CD14-positive monocyte (primary cell): ENCODE results near the gene RBM12. TPM values are rescaled to one million over a fixed set of nuclear protein-coding genes. Genes with fewer than 3 reads are reported as not detected.

Experiments
- DNase-seq, 3 donors: peaks; one replicate each; pipeline ENCODE4 v3.0.0-alpha.2; 2011 to 2022
- H2AFZ ChIP-seq: 2 replicates; pipeline ENCODE4 v1.6.0; 2012; ENCODE audit warnings: mild to moderate bottlenecking, low read depth, low read length, inconsistent platforms; ENCODE audit not compliant: insufficient read depth, poor library complexity, severe bottlenecking
- H3K27ac ChIP-seq, 2 donors: 1 replicate in 1 of 2; 2 replicates in 1 of 2; pipeline ENCODE4 v1.5.1; 2012 to 2013; ENCODE audit warnings: low read length in 2 of 2, control low read depth in 1 of 2, inconsistent platforms in 1 of 2, low read depth in 1 of 2, mild to moderate bottlenecking in 1 of 2
- H3K27me3 ChIP-seq, 2 donors: one replicate each; pipeline versions ENCODE4 v1.6.0 to v1.6.1; 2011 to 2013; ENCODE audit warnings: low read length in 2 of 2; ENCODE audit not compliant: control insufficient read depth in 2 of 2, insufficient read depth in 2 of 2
- H3K36me3 ChIP-seq, 2 donors: replicated peaks in 1 of 2; 1 replicate in 1 of 2; 2 replicates in 1 of 2; pipeline versions ENCODE4 v1.5.1 to v1.6.1; 2012 to 2013; ENCODE audit warnings: low read length in 2 of 2, control low read depth in 1 of 2, inconsistent platforms in 1 of 2, mild to moderate bottlenecking in 1 of 2; ENCODE audit not compliant: insufficient read depth in 2 of 2, control insufficient read depth in 1 of 2
- H3K4me1 ChIP-seq, 2 donors: 1 replicate in 1 of 2; 2 replicates in 1 of 2; pipeline versions ENCODE4 v1.5.1 to v1.6.1; 2012 to 2013; ENCODE audit warnings: low read length in 2 of 2, control low read depth in 1 of 2, inconsistent platforms in 1 of 2, mild to moderate bottlenecking in 1 of 2, moderate library complexity in 1 of 2; ENCODE audit not compliant: insufficient read depth in 2 of 2, control insufficient read depth in 1 of 2
- H3K4me2 ChIP-seq: replicated peaks from 2 replicates; pipeline ENCODE3; 2012; ENCODE audit warnings: low read length, moderate library complexity, mild to moderate bottlenecking; ENCODE audit not compliant: poor library complexity, severe bottlenecking; ENCODE audit errors: extremely low read depth
- H3K4me3 ChIP-seq, 3 experiments: fragments of 200-600 bp in 1 of 3; sonication (generic) in 1 of 3; replicated peaks in 1 of 3; 1 replicate in 2 of 3; 2 replicates in 1 of 3; pipeline ENCODE4 v1.5.1; 2011 to 2013; ENCODE audit warnings: low read length in 3 of 3, mild to moderate bottlenecking in 3 of 3, control low read depth in 2 of 3, low read depth in 2 of 3, inconsistent platforms in 1 of 3, moderate library complexity in 1 of 3
- H3K79me2 ChIP-seq: 2 replicates; pipeline ENCODE4 v1.6.0; 2012; ENCODE audit warnings: mild to moderate bottlenecking, control low read depth, inconsistent platforms, low read length, moderate library complexity; ENCODE audit not compliant: insufficient read depth
- H3K9ac ChIP-seq: 2 replicates; pipeline ENCODE4 v1.6.0; 2017; ENCODE audit warnings: low read length, mild to moderate bottlenecking; ENCODE audit not compliant: insufficient read depth, poor library complexity, severe bottlenecking
- H3K9me3 ChIP-seq, 2 donors: replicated peaks in 1 of 2; 1 replicate in 1 of 2; 2 replicates in 1 of 2; pipeline versions ENCODE4 v1.5.1 to v1.6.1; 2012 to 2013; ENCODE audit warnings: low read length in 2 of 2, control low read depth in 1 of 2; ENCODE audit not compliant: control insufficient read depth in 1 of 2, insufficient read depth in 1 of 2
- H4K20me1 ChIP-seq: 2 replicates; pipeline ENCODE4 v1.6.0; 2012; ENCODE audit warnings: mild to moderate bottlenecking, low read length, control low read depth, moderate library complexity; ENCODE audit not compliant: insufficient read depth
- H3K27ac Mint-ChIP-seq, 7 donors: one replicate each; pipeline ENCODE4 v1.8.0; 2020; ENCODE audit warnings: mild to moderate bottlenecking in 7 of 7, mixed read lengths in 7 of 7, moderate library complexity in 6 of 7, inconsistent platforms in 2 of 7
- H3K27me3 Mint-ChIP-seq, 3 donors: one replicate each; pipeline ENCODE4 v1.8.0; 2021 to 2022; ENCODE audit warnings: low read depth in 3 of 3, mild to moderate bottlenecking in 3 of 3, mixed read lengths in 3 of 3, moderate library complexity in 3 of 3, inconsistent platforms in 1 of 3
- H3K36me3 Mint-ChIP-seq, 2 donors: one replicate each; pipeline ENCODE4 v1.8.0; 2020; ENCODE audit warnings: mixed read lengths in 2 of 2, inconsistent platforms in 1 of 2, mild to moderate bottlenecking in 1 of 2
- H3K4me1 Mint-ChIP-seq: one replicate; pipeline ENCODE4 v1.8.0; 2020; ENCODE audit warnings: mild to moderate bottlenecking, mixed read lengths
- H3K4me3 Mint-ChIP-seq, 2 donors: one replicate each; pipeline ENCODE4 v1.8.0; 2020; ENCODE audit warnings: mild to moderate bottlenecking in 2 of 2, mixed read lengths in 2 of 2, moderate library complexity in 1 of 2
- H3K9me3 Mint-ChIP-seq, 7 donors: one replicate each; pipeline ENCODE4 v1.8.0; 2020 to 2022; ENCODE audit warnings: mixed read lengths in 7 of 7, mild to moderate bottlenecking in 6 of 7, moderate library complexity in 6 of 7, inconsistent platforms in 2 of 7
- CTCF ChIP-seq: fragments of 200-600 bp; IDR thresholded peaks from one replicate; pipeline ENCODE4 v1.8.0; 2022; ENCODE audit warnings: antibody characterized with exemption, mild to moderate bottlenecking
- WGBS: methylation state at CpG from one replicate; pipeline ENCODE4 v1.1.5; 2013; ENCODE audit warnings: missing lambda C conversion rate; ENCODE audit not compliant: insufficient coverage; 5-methylcytosine and 5-hydroxymethylcytosine counted together
- intact Hi-C, 2 donors: fragments of 100-400 bp; cut with micrococcal nuclease; formaldehyde crosslinking; loops; one replicate each; pipeline versions ENCODE4 v1.15.0 to v1.15.1; 2023
- polyA plus RNA-seq, 3 donors: library from polyadenylated mRNA; depleted of rRNA in 1 of 3; unstranded in 2 of 3; stranded (reverse) in 1 of 3; fragments of 300-500 nt in 2 of 3; fragments of >200 nt in 1 of 3; fragmentation: Illumina TruSeq in 2 of 3; gene quantifications; 1 replicate in 2 of 3; 2 replicates in 1 of 3; pipeline ENCODE4 v1.2.3, GENCODE V29; 2012 to 2021

Gene RBM12
- polyA plus RNA-seq, 3 donors: 21.5 to 32.8 (median 30.4) TPM

- Mint-ChIP-seq H3K4me3 (no peak overlapping the region), H3K9me3 (no peaks in the 10 kb centered on the region)
- intact Hi-C loops: no loop called here
Measured at GRCh38 chr20:35648836-35649235, 15.9 kb downstream of the RBM12 start.

GRCh38 chr20:35644806-35645205, 19.9 kb downstream of the RBM12 start:
- Histone ChIP-seq H3K9me3 (no peaks in the 10 kb centered on the region), H3K4me2 (no peak overlapping the region), H3K27me3 (no peaks in the 10 kb centered on the region), H4K20me1 (peaks cover 98% of the 10 kb centered on the region), H3K79me2 (peaks cover 61% of the 10 kb centered on the region), H3K9ac (no peak overlapping the region), H3K36me3 (peaks cover 0 to 23% of the 10 kb centered on the region in 2 donors), H3K4me1 (no peaks in the 10 kb centered on the region), H3K27ac (no peak overlapping the region), H3K4me3 (no peak overlapping the region), H2AFZ (no peak overlapping the region)
- no peaks in the 10 kb centered on the region for H3K9me3 Mint-ChIP-seq
- DNase-seq: no peak
- H3K27ac Mint-ChIP-seq: no peak overlapping the region
- 100% methylated on average over 1 of the region's 2 CpGs for WGBS
- no peak for TF ChIP-seq CTCF
- peaks cover 20% of the 10 kb centered on the region for H3K4me1 Mint-ChIP-seq
- peaks cover 4 to 15% of the 10 kb centered on the region in 2 donors for H3K36me3 Mint-ChIP-seq
- no peak overlapping the region for H3K4me3 Mint-ChIP-seq
- intact Hi-C loops: no loop called here
- H3K27me3 Mint-ChIP-seq: no peaks in the 10 kb centered on the region

More at GRCh38 chr20:35648836-35649235, 15.9 kb downstream of the RBM12 start:
- H3K36me3 Mint-ChIP-seq: peaks cover 16 to 22% of the 10 kb centered on the region in 2 donors
- no peaks in the 10 kb centered on the region for H3K27me3 ChIP-seq
- H3K27me3 Mint-ChIP-seq: no peaks in the 10 kb centered on the region
- no peaks in the 10 kb centered on the region for H3K9me3 ChIP-seq
- TF ChIP-seq CTCF: no peak
- H2AFZ ChIP-seq: no peak overlapping the region
- H3K79me2 ChIP-seq: peaks cover 88% of the 10 kb centered on the region
- H3K27ac ChIP-seq: no peak overlapping the region
- no peak overlapping the region for H3K9ac ChIP-seq
- H3K27ac Mint-ChIP-seq: no peak overlapping the region
- H3K4me2 ChIP-seq: no peak overlapping the region
- H3K36me3 ChIP-seq: peaks cover 29 to 64% of the 10 kb centered on the region in 2 donors
- H3K4me1 Mint-ChIP-seq: peaks cover 7% of the 10 kb centered on the region
- DNase-seq: no peak
- no peaks in the 10 kb centered on the region for H3K4me1 ChIP-seq
- peaks cover 98% of the 10 kb centered on the region for H4K20me1 ChIP-seq
- no peak overlapping the region for H3K4me3 ChIP-seq
